Measurements from ENCODE around the gene DENND1C. TPM values are rescaled to one million over a fixed set of nuclear protein-coding genes. Genes with fewer than 3 reads are reported as not detected.

The DENND1C gene
- total and polyA plus RNA-seq, 9 of the 15 experiments (the other 6 are each of a cell fraction or from before 2014, with no cell fraction given): 0.03 to 1.2 (median 0.32) TPM; not detected in 1

- TF ChIP-seq KLF16 (IDR thresholded peaks at IDR 0.05) (no peak), GATAD2A (IDR thresholded peaks at IDR 0.05) (peak; percentile 85; the same call in 1 of the 2 replicates), ZNF140 (CRISPR knock-in tag; IDR thresholded peaks at IDR 0.05) (no peak), DEAF1 (CRISPR knock-in tag; IDR thresholded peaks at IDR 0.05) (no peak), ZNF511 (CRISPR knock-in tag; IDR thresholded peaks at IDR 0.05) (peak; percentile 38; the same call in 1 of the 2 replicates), MTA1 (IDR thresholded peaks at IDR 0.05; ENCODE audit: borderline replicate concordance) (peak; percentile 76), ZNF184 (CRISPR knock-in tag; IDR thresholded peaks at IDR 0.05) (no peak), HDAC2 (IDR thresholded peaks at IDR 0.05) (peak; percentile 29), FOSL1 (tag; conservative IDR thresholded peaks at IDR 0.05) (peak; percentile 49; the same call in 1 of the 2 replicates), HMGN3 (IDR thresholded peaks at IDR 0.05; ENCODE audit: borderline replicate concordance, extremely low read depth, insufficient read length, low read depth, low read length) (peak; percentile 36), E4F1 (CRISPR knock-in tag; IDR thresholded peaks at IDR 0.05; ENCODE audit: borderline replicate concordance) (no peak), KAT2B (IDR thresholded peaks at IDR 0.05; ENCODE audit: low read depth, low read length) (no peak), NR2F6 (CRISPR knock-in tag; IDR thresholded peaks at IDR 0.05) (no peak), ZFX (CRISPR knock-in tag; IDR thresholded peaks at IDR 0.05) (peak; percentile 93), PBX2 (CRISPR knock-in tag; IDR thresholded peaks at IDR 0.05; ENCODE audit: low read depth) (no peak), PBX2 (tag; conservative IDR thresholded peaks at IDR 0.05; ENCODE audit: low read depth) (peak; percentile 67), ZFP91 (CRISPR knock-in tag; IDR thresholded peaks at IDR 0.05) (peak; percentile 90), SMC3 (conservative IDR thresholded peaks at IDR 0.05; ENCODE audit: insufficient read depth, low read depth, low read length) (peak; percentile 13; the same call in 1 of the 2 replicates), RBFOX2 (IDR thresholded peaks at IDR 0.05; ENCODE audit: low read depth, low read length) (peak; percentile 32; the same call in 1 of the 2 replicates)
Measured at GRCh38 chr19:6460099-6460884, 21.3 kb downstream of the DENND1C start (continued).

Data from K562 (cell line).